ENCODE data around the gene C6orf120.

GRCh38 chr6:169684056-169684455 is 17.9 kb upstream of the C6orf120 start:
- TF ChIP-seq, protein P1, sequence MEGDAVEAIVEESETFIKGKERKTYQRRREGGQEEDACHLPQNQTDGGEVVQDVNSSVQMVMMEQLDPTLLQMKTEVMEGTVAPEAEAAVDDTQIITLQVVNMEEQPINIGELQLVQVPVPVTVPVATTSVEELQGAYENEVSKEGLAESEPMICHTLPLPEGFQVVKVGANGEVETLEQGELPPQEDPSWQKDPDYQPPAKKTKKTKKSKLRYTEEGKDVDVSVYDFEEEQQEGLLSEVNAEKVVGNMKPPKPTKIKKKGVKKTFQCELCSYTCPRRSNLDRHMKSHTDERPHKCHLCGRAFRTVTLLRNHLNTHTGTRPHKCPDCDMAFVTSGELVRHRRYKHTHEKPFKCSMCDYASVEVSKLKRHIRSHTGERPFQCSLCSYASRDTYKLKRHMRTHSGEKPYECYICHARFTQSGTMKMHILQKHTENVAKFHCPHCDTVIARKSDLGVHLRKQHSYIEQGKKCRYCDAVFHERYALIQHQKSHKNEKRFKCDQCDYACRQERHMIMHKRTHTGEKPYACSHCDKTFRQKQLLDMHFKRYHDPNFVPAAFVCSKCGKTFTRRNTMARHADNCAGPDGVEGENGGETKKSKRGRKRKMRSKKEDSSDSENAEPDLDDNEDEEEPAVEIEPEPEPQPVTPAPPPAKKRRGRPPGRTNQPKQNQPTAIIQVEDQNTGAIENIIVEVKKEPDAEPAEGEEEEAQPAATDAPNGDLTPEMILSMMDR (IDR thresholded peaks at IDR 0.05), result no peak
- no peak for TF ChIP-seq POLR2A (IDR thresholded peaks at IDR 0.05)
- no peak for TF ChIP-seq POLR2AphosphoS5 (IDR thresholded peaks at IDR 0.05; ENCODE audit: insufficient read depth in 1 of 2, low read depth in 1 of 2)
